HG02642 (cell line): ENCODE measurements around the gene GATB.

ENCODE experiments used
- ATAC-seq: cut with Tn5 transposase; IDR thresholded peaks from one replicate; pipeline ENCODE4 v1.9.1; 2021; ENCODE audit warnings: mild to moderate bottlenecking; ENCODE audit not compliant: unreplicated experiment, poor library complexity

The GATB gene

DNA sequence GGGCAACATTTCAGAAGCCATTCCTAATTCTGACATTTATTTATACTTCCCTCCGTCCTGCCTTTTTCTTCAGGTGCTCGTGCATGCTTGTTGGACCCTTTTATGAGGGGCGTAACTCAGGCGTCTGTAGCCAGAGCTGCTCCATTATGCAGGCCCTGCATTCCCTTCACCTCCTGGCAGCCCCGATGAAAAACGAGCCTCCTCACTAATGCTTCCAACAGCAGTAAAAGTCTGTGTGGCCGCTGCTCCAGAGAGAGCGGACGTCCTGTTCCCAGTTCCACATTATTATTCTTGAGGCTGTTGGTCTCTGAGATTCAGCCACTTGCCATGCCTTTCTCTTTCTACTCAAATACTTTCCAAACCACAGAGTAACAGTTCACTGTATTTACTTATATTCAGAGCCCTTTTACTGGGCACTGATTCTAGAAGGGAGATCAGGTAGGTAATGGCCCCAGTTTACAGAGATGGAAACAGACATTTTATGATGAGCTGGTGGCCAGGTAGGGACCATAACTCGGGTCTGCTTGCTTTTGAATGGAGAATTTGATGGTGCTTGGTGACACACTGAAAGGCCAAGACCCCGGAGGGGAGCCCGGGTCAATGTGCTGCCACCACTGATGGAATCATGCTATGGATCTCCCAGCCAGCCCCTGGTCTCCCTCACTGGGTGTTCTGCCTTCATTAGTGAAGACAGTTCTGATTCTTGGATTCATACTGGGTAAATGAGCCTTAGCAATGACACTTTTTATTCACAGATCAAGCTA, 101.0 kb downstream of the GATB start:
- no peak for ATAC-seq

- no peak for ATAC-seq
Observed at GRCh38 chr4:151658959-151659600, 101.7 kb downstream of the GATB start.

DNA sequence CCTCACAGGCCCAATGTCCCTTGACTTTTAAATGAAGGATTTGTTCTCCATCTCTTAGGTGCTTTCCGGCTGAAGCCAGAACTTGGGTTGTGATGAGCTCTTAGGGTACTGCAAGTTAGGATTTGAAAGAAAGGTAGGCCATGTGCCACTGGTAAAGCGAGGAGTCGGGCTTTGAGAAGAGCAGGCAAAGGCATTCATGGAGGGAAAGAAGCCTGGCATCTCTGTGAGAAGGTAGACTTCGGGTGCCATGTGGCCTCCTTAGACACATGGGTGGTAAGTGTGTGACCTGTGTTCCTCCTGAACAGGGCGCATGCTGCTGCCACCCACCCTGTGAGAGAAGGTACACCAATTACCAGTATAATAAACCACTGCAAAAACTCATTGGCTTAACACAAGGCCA, 102.9 kb downstream of the GATB start:
- no peak for ATAC-seq

- ATAC-seq = no peak
Observed at GRCh38 chr4:151656058-151656457, 104.7 kb downstream of the GATB start.

GRCh38 chr4:151653548-151653918, 107.3 kb downstream of the GATB start:
- no peak for ATAC-seq

DNA sequence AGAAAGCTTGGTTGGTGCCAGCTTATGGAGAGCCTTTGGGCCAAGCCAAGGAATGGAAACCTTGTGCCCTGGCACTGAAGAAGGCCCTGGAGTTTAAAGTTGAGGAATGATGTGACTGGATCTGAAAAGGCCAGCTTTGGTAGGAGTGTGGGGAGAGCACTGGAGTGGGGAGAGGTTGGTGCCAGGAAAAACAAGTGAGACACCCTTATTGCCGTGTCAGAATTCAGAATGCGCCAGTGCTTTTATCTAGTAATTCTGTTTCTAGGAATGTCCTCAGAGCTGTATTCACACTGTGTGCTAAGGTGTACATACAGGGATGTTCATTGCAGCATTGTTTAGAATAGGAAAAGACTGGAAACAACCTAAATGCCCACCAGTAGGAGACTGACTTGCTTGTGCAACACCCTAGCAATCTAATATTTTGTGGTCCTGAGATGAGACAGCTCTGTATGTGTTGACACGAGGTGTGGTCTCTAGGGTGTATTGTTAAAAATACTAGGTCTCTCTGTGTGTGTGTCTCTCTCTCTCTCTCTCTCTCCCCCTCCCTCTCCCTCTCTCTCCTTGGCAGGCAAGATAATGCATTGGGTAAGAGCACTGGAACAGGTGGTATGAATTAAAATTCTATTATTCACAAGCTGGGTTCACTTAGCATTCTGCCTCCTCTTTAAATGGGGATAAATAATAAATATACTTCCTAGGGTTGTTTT, 107.8 kb downstream of the GATB start:
- no peak for ATAC-seq

GRCh38 chr4:151651496-151651895, 109.3 kb downstream of the GATB start:
- ATAC-seq = no peak

- ATAC-seq = no peak
Observed at GRCh38 chr4:151649479-151649878, 111.3 kb downstream of the GATB start.

DNA sequence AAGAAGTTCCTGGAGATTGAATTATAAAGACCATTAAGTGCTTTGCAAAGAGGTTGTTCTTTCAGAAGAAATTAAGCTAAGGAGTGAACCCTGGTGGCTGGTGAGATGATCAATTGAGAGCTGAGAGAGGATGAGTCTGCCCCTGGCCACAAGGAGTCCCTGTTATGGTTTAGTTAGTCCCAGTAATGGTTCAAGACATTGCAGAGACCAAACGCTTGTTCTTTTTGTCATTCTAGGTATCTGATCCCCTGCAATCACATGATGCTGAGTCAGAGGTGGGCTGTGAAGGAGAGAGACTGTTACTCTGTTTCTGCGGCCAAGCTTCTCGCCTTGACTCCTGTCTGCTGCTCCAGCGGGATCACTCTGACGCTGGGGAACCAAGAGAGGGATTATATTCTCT, 114.5 kb downstream of the GATB start:
- no peak for ATAC-seq

DNA sequence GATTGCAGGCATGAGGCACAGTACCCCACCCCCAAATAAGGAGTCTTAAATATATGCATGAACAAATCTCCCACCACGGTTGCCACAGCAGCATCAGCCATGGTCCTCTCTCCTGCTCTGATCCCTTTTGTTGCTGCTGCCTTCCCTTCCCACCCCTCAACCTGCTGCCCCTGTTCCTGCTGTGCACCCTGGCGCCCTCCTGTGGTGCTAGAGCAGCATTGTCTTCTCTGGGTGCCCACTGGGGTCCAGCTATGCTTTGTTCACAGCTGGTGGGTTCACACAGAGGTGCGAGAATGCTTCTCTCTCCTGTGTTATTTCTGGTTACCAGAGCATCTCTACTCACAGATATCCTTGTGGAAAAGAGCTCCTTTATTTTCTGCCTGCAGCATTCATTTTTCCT, 116.2 kb downstream of the GATB start:
- no peak for ATAC-seq

- no peak for ATAC-seq
Observed at GRCh38 chr4:151643564-151643963, 117.2 kb downstream of the GATB start.

DNA sequence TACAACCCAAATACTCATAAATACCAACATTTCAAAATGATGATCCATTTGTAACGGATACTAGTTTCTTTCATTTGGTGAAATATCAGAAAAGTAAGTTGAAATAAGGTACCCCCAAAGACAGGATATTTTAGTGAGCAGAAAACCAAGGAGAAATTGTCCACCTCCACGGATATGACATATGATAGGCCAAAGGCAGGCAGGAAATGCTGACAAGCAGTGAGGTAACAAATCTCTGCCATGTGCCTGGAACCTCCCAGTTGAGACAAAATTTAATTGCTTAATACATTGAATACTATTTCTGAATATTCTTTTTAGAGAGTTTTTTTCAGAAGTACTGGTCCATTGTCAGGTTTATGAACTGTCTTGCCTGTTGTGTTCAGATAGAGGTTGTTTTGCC, 118.8 kb downstream of the GATB start:
- no peak for ATAC-seq

DNA sequence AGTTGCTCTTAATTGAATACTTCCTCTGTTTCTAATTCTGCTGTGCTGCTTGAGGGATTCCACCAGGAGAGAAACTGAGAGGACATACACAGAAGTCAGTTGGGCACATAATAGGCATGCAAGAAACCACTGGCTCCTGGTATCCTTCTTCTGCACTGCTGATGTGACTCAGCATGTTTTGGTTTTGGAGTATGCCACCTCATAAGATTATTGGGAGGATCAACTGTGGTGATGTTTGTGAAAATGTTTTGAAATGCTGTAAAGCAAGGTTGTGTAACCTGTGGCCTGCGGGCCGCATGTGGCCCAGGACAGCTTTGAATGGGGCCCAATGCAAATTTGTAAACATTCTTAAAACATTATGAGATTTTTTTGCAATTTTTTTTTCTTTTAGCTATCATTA, 119.6 kb downstream of the GATB start:
- no peak for ATAC-seq

DNA sequence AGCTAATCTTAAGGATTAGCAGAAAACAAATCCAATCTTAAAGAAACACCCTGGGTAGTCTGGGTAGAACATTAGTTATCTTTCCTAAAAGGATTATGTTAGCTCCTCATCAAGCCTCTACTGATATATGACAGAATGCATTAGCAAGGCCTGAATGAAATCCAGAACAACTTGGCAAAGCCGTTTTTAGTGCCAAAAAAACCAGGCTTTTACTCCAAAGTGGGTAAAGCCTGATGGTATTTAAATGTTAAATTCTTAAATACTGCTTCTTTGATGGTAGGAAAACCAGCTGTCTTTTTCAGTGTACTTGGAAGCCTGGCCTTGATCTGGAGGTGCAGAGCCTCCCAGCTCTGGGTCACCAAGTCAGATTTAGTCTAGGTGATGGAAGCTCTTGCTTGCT, 120.4 kb downstream of the GATB start:
- ATAC-seq = no peak

DNA sequence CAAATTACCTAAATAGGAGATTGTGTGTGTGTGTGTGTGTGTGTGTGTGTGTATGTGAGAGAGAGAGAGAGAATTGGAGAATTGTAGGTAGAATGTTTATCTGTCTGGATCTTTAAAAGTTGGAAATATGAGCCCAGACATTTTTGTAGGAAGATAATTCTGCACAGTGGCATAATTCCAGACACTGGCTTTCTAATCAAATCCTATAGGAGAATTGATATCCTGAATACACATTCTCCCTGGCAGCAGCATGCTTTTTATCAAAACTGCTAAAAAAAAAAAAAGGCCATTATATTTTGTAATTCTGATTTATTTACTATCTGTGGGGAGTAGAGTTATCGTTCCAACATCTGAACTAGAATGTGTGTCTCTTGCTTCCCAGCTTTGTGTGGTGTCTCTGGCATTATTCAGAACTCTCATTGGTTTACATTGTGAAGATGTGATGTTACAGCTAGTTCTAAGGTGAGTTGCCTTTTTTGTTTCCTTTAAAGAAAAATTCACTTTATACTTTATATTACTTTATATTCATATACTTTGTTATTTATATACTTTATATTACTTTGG, 122.4 kb downstream of the GATB start:
- ATAC-seq = no peak

DNA sequence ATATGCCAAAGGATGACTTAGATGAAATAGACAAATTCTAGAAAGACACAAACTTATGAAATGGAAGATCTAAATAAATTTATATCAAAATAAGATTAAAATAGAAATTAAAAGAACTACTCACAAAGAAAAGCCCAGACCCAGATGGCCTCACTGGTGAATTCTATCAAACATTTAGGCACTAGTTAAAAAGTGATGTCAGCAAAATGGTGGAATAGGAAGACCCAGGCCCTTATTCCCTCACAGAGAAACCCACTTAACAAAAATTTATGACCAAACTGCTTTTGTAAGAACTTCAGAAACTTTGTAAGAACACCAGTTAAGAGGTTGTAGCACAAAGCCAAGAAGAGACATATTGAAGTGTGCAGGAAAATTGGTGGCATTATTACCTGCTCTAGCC, 129.5 kb downstream of the GATB start:
- no peak for ATAC-seq

GRCh38 chr4:151629097-151629783, 131.6 kb downstream of the GATB start:
- no peak for ATAC-seq

DNA sequence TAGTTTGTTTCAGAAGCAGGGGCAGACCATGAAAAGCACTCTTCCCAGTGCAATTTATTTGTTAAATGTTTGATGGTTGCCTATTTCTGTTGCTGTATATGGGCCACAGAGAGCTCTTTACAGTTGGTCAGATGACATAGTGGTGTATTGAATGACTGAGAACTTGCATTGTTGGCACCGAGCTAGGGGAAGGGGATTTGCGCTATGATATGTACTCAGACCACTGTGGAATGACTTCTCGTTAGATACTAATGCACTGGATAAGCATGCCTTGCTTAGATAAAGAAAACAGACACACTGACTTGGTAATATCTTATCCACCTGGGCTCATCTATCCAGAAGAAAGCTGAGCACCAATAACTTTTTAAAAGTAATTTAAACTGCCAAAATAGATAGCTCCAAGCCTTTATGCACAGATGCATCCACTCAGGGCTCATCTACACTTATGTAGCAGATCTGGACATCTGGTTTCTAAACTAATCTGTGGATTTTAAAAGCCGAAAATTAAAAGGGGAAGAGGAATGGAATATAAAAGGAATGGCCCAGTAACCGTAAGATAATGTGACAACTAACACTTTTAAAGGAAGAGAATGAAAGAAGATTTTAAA, 132.7 kb downstream of the GATB start:
- no peak for ATAC-seq

GRCh38 chr4:151627491-151627890, 133.3 kb downstream of the GATB start:
- ATAC-seq = no peak

GRCh38 chr4:151626751-151627150, 134.1 kb downstream of the GATB start:
- no peak for ATAC-seq
